Mucosa of rectum (tissue), 2 donors: ENCODE results near the gene FCMR.

ENCODE experiments used
- H3K27ac ChIP-seq, 2 donors: one replicate each; pipeline ENCODE4 v1.7.0; 2013; ENCODE audit warnings: inconsistent platforms in 2 of 2, low read depth in 2 of 2, low read length in 2 of 2
- H3K27me3 ChIP-seq, 2 donors: one replicate each; pipeline ENCODE4 v1.7.0; 2013; ENCODE audit warnings: low read length in 2 of 2; ENCODE audit not compliant: control insufficient read depth in 2 of 2, insufficient read depth in 2 of 2
- H3K36me3 ChIP-seq, 2 donors: one replicate each; pipeline ENCODE4 v1.7.0; 2013; ENCODE audit warnings: low read length in 2 of 2; ENCODE audit not compliant: control insufficient read depth in 2 of 2, insufficient read depth in 2 of 2
- H3K4me1 ChIP-seq, 2 donors: one replicate each; pipeline ENCODE4 v1.7.0; 2013; ENCODE audit warnings: low read length in 2 of 2, mild to moderate bottlenecking in 1 of 2; ENCODE audit not compliant: control insufficient read depth in 2 of 2, insufficient read depth in 2 of 2
- H3K4me3 ChIP-seq, 2 donors: one replicate each; pipeline ENCODE4 v1.7.0; 2013; ENCODE audit warnings: low read length in 2 of 2
- H3K9ac ChIP-seq, 2 donors: one replicate each; pipeline ENCODE4 v1.7.0; 2013; ENCODE audit warnings: low read length in 2 of 2, low read depth in 1 of 2, mild to moderate bottlenecking in 1 of 2
- H3K9me3 ChIP-seq, 2 donors: one replicate each; pipeline ENCODE4 v1.7.0; 2013; ENCODE audit warnings: low read length in 2 of 2; ENCODE audit not compliant: control insufficient read depth in 2 of 2
- donor health status: healthy.
- donor health status: Normal muscosa, but diverticular disease.

Gene FCMR

DNA sequence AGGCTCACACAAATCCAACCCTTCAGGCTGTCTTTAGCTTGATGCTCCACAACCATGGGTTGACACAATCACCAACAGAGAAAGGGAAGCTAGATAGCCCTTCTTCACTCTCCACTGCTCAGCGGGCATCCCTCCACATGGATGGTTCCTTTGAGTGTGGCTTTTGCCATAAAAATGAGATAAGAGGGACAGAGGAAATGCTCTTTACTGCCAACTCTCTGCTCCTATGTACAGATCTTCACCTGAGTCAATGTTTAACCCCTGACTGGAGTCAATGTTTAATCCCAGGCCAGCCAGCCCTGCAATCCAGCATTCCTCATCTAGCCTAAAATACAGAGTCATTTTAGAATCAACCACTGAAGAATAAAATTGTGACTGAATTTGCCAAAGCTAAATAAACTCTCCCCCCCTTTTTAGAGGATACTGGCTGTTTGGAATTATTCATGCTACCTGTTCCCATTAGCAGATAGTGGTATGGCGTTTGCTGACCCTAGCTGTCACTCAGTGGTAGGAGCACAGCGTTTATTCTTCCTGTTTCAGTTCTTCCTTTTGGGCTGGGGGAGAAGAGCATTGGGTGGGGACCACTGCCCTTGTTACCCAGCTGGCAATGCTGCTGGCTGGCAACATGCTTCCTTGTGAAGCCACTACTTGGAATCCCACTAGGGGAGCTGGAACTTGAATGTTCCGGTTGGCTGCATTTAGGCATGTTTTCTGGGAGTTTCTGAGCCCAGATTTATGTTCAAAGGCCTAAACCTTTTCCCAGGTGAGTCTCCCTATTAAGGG is 29.8 kb upstream of the FCMR start:
- Histone ChIP-seq H3K9ac (peak overlapping the region in 1 of 2 donors; percentile 50), H3K4me1 (peaks cover 61 to 87% of the 10 kb centered on the region in 2 donors), H3K4me3 (peak overlapping the region in 1 of 2 donors; percentile 8), H3K27ac (peak overlapping the region; percentile 89 to 91), H3K9me3 (no peaks in the 10 kb centered on the region), H3K27me3 (no peaks in the 10 kb centered on the region), H3K36me3 (no peaks in the 10 kb centered on the region)

DNA sequence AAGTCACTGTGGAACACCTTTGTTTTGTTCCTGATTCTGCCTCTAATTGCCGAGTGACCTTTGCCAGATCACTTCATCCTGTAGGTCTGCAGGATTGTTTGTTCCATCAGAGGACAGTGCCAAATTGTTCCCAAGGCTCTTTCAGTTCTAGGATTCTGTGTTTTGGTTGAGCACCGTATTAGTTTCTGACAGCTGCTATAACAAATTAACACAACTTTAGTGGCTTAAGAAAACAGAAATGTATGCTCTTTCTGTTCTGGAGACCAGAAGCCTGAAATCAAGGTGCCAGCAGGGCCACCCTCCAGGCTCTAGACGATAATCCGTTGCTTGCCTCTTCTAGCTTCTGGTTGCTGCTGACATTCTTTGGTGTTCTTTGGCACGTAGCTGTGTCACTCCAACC is 27.9 kb upstream of the FCMR start:
- Histone ChIP-seq H3K27ac (no peak overlapping the region), H3K4me1 (peaks cover 48 to 71% of the 10 kb centered on the region in 2 donors), H3K4me3 (no peak overlapping the region)

DNA sequence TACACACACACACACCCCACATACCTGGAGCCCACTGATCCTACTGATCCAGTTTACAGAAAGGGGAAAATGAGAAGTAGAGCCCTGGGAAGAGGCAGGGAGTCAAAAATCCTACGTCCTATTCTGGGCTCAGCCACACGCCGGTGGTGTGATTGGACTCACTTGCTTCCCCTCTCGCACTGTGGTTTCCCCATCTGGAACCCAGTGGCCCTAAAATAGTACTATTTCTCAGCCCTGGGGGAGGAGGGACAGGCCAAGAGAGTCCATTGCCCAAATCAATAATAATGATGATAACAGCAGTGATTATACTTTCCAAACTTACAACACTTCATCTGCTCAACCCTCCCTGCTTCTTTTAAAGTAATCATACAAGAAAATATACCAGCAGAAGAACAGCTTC is 27.5 kb upstream of the FCMR start:
- H3K27me3 ChIP-seq, result no peaks in the 10 kb centered on the region
- no peak overlapping the region for H3K4me3 ChIP-seq
- H3K27ac ChIP-seq, result no peak overlapping the region
- peaks cover 0 to 9% of the 10 kb centered on the region in 2 donors for H3K36me3 ChIP-seq
- H3K9ac ChIP-seq, result no peak overlapping the region
- H3K4me1 ChIP-seq, result peaks cover 44 to 66% of the 10 kb centered on the region in 2 donors
- H3K9me3 ChIP-seq, result no peaks in the 10 kb centered on the region

More for the DNA sequence above, 27.9 kb upstream of the FCMR start:
- Histone ChIP-seq H3K9ac (no peak overlapping the region), H3K36me3 (peaks cover 0 to 7% of the 10 kb centered on the region in 2 donors), H3K9me3 (no peaks in the 10 kb centered on the region), H3K27me3 (no peaks in the 10 kb centered on the region)

- H3K4me3 ChIP-seq, result peak overlapping the region; percentile 82 to 99
Observed at GRCh38 chr1:206947255-206947654, 25.5 kb upstream of the FCMR start.

DNA sequence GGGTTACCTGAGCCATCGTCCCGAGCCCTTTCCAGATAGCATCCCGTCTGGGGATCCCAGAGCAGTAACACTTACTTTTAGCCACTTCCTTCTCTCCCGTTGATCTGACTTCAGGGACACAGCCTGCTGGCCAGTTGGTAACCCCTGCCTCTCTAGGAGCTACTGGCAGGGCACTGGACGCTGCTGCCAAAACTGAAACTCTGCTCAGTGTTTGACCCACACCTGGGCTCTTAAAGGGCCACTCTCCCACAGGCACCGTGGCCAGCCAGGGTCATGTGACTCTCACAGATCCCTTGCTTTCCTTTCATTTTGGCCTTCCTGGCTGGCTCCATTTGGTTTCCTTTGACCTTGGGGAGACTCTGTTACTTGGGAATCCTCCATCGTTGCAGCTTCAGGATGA is 24.5 kb upstream of the FCMR start, which contains the start of gene PIGR:
Gene PIGR, minus strand, starts transcription at position 206 of the 400 bp plus-strand sequence. CDS start 5,935 bp downstream, outside the sequence.
- Histone ChIP-seq H3K4me1 (peaks cover 43 to 60% of the 10 kb centered on the region in 2 donors), H3K27ac (peak within 1 kb of the TSS; percentile 83 to 90), H3K36me3 (peaks cover 11 to 28% of the 10 kb centered on the region in 2 donors), H3K9ac (peak within 1 kb of the TSS; percentile 81 to 99), H3K4me3 (peak within 1 kb of the TSS; percentile 82 to 99), H3K9me3 (no peaks in the 10 kb centered on the region), H3K27me3 (no peaks in the 10 kb centered on the region)

More at GRCh38 chr1:206947255-206947654, 25.5 kb upstream of the FCMR start:
- Histone ChIP-seq H3K27me3 (no peaks in the 10 kb centered on the region), H3K9me3 (no peaks in the 10 kb centered on the region), H3K27ac (peak overlapping the region; percentile 83 to 90), H3K4me1 (peaks cover 42 to 62% of the 10 kb centered on the region in 2 donors), H3K36me3 (peaks cover 9 to 24% of the 10 kb centered on the region in 2 donors), H3K9ac (peak overlapping the region; percentile 81 to 99)

GRCh38 chr1:206945779-206946178 is 24.0 kb upstream of the FCMR start:
- Histone ChIP-seq H3K4me3 (peak overlapping the region; percentile 82 to 99), H3K36me3 (peaks cover 13 to 33% of the 10 kb centered on the region in 2 donors), H3K4me1 (peaks cover 43 to 60% of the 10 kb centered on the region in 2 donors), H3K9me3 (no peaks in the 10 kb centered on the region), H3K27me3 (no peaks in the 10 kb centered on the region), H3K9ac (peak overlapping the region; percentile 81 to 99), H3K27ac (peak overlapping the region; percentile 83 to 90)

GRCh38 chr1:206944703-206945102 is 23.0 kb upstream of the FCMR start:
- Histone ChIP-seq H3K27me3 (no peaks in the 10 kb centered on the region), H3K36me3 (peaks cover 21 to 41% of the 10 kb centered on the region in 2 donors), H3K27ac (peak overlapping the region; percentile 83 to 90), H3K9me3 (no peaks in the 10 kb centered on the region), H3K4me1 (peaks cover 48 to 63% of the 10 kb centered on the region in 2 donors), H3K9ac (peak overlapping the region; percentile 81 to 99), H3K4me3 (peak overlapping the region; percentile 82 to 99)

DNA sequence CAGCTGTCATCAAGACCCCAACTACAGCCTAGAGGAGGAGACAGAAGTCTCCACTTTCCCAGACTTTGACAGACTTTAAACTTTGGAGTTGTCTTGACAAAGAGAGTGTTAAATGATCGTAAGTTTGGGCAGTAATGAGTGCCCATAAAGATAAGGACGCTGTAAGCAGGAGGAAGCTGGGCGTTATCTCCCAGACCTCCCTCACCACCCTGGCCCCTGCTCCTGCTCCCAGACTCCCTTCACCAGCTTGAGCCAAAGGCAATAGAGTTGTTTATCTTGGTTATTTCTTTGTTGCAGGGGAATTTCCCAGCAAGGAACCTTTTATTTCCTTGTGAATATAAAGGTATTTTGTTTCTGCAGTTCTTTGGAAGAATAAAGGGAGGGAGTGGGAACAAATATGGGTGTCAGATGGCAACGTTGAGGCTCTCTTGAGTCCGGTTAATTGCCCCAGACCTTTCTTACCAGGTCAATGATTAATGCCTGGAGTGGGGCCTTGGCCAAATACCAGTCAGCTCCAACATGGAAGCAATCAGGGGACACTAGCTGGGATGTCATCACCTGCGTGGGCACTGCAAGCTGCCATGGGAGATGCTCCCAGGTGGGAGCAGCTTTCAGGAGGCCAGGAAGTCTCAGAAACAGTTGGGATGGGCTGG is 20.2 kb upstream of the FCMR start:
- peak overlapping the region; percentile 50 to 99 for H3K4me3 ChIP-seq
- H3K36me3 ChIP-seq, result peaks cover 42 to 61% of the 10 kb centered on the region in 2 donors
- H3K27ac ChIP-seq, result peak overlapping the region; percentile 90
- H3K9me3 ChIP-seq, result no peaks in the 10 kb centered on the region
- peaks cover 38 to 63% of the 10 kb centered on the region in 2 donors for H3K4me1 ChIP-seq
- peak overlapping the region; percentile 56 to 81 for H3K9ac ChIP-seq
- no peaks in the 10 kb centered on the region for H3K27me3 ChIP-seq

GRCh38 chr1:206940588-206940936 is 18.8 kb upstream of the FCMR start:
- H3K27me3 ChIP-seq, result no peaks in the 10 kb centered on the region
- peaks cover 38 to 65% of the 10 kb centered on the region in 2 donors for H3K4me1 ChIP-seq
- H3K36me3 ChIP-seq, result peaks cover 54 to 75% of the 10 kb centered on the region in 2 donors
- H3K27ac ChIP-seq, result peak overlapping the region; percentile 84 to 90
- no peaks in the 10 kb centered on the region for H3K9me3 ChIP-seq
- H3K4me3 ChIP-seq, result peak overlapping the region; percentile 50 to 68
- H3K9ac ChIP-seq, result peak overlapping the region; percentile 14 to 66
